Ammon's horn (tissue), 1 donor: ENCODE results near the gene BCO1.
A peak's percentile ranks its signal among the peaks of the same experiment; 100 is the strongest.

Experiments used
- DNase-seq: peaks from one replicate; pipeline ENCODE4 v3.0.0-alpha.2; 2016; ENCODE audit warnings: low spot score

Gene BCO1

DNA sequence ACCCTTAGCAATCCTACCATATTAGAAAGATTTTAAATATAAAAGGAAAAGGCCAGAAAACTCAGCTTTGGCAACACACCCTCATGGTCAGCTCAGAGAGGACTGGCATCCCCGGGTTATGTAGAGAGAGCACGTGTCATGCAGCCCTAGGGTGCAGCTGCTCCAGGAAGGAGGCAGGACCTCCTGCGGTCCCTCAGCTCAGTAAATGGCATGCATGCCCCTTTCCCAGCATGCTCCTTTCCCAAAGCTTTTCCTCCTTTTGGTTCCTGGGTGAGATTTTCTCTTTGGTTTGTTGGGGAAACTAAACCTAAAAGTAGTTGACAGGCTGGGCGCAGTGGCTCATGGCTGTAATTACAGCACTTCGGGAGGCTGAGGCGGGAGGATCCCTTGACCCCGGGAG is 80.2 kb downstream of the BCO1 start:
- DNase-seq = no peak

DNA sequence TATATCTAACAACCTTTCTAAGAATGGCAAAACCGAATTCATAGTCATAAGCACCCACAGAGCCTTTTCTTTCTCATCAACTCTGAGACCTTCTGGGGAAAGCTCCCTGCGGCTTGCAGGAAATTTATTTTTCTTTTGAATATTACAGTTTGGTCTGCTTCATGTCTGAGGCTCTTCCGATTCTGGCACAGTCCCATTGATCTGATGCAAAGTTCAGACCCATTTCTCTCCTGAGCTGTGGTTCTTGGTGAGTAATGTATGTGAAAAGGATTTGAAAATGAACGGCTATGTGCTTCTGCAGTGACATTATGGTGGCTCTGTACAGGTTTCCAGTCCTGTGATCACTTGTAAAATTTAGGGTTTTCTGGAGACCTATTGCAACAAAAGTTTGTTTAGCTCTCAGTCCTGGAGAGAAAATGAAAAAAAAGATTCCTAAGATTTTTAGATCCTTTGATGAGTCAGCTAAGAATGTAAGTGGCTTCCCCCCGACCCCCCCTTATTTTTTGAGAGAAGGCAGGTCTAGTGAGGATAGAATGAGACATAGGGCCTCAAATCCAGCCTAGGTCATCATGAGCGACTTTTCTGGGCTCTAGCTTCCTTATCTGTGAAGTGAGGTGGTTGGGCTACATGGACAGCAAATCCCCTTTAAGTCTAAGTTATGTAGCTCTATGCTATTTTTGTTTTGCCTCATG is 80.9 kb downstream of the BCO1 start:
- DNase-seq = no peak

DNA sequence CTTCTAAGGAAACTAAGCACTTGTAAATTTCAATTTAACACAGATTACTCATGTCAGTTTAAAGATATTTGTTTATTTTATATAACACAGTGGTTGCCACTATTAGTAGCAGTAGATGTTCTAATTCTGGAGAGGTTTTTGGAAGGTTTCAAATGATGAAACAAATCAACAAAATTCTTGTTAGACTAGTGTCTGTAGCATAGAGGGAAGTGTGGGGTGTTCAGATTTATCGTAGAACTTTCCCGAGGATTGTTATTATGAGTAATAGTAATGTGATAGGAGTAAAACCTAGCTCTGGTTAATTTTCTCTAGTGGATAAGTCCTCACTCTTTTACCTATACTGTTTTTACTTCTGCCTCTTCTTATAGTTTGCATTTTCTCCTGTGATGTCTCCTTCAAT is 82.5 kb downstream of the BCO1 start:
- no peak for DNase-seq

DNA sequence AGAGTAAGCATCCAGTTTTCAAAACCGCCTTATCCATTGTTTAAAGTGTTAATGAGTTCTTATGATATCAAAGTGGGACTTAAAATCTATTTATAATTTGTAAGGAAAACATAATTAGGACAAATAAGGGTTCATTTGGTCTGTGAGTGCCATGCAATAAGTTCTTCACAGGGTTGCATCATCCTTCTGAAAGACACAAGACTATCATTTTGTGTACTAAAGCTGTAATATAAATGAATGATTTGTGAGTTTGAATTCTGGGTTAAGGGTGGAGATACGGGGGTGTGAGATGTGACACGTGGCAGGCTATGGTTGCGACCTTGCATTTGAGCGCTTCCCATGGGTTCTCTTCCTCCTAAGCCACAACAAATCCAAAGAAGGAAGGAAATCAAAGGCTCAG is 83.0 kb downstream of the BCO1 start:
- no peak for DNase-seq

DNA sequence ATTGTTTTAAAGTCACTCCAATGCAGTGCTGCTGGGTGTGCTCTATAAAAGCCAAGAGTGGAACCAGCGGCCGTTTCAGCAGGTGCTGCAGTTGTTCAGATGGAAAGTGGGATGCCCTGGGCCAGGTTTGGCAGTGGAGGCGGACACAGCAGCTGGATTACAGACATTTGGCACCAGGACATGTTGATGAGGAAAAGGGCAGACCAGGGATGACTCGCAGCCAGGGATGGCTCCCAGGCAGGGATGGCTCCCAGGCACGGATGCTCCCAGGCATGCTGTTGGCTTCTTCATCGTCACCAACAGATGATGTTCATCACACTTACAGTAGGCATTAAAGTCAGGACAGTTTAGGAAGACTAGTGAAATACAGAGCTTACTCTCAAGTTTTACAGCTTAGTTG is 86.3 kb downstream of the BCO1 start:
- no peak for DNase-seq

DNA sequence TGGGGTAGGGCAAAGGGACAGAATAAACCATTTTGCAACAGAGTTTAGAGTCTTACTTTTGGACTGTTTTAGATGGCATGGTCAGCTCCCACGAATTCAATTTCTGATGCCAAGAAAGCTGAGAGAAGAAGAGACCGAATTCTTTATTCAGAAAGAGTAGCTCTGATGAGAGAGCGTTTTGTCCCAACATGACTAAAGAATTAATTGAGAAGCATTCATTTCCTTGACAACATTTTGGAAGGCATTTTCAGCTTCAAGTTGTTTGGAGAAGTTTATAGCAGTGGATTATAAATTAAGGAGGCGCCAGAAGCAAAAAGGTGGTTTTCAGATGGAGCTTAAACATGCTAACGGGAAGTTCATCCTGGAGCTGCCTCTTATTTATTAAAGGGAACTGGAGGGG is 88.5 kb downstream of the BCO1 start:
- peak; percentile 47 for DNase-seq

DNA sequence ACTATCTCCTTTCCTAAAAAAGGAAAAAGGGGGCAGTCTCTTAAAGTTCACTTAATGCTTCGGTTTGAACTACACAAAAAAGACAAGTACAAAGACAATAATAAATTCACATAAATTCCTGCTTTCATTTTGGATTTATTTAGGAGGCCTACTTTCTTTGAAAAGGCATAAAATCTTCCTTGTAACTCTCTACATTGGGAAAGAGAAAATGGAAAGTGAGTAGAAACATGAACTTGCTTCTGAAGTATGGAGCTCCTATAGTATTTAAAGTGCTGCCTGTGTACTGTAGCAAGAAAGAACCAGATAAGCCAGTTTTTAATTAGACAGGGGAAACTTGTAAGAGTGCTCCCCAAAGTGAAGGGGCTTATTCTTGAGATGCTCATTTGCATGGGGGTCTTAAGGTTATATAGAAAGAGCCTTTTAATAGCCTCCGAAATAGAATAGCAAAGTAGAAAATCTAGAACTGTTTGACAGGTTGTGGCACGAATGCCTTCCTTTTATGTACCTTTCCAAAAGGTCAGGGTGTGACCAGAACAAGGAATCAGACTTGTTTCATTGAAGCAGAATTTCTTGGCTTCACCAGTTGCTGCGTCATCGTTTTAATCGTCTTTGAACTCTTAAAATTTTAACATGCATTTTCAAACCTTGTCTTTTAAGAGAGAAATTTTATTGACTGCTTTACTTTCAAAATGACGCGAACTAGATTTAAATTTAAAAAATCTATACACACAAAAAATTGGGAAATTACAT is 89.1 kb downstream of the BCO1 start:
- no peak for DNase-seq

DNA sequence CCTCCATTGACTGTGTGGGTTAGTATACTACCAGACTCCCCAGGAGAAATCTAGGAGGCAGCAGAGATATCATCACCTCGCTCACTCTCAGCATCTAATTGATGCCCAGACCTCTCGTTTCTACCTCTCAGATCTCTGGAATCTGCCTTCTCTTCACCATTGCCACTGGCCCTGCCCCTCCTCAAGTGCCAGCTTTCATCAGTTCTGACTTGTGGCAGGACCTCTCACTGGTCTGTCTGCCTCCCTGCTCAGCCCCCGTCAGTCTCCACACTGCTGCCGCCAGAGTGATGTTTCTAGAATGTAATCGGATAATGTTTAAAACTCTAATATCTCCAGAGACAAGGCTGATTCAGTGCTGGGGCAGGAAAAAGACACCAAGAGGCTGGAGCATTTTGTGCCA is 91.5 kb downstream of the BCO1 start:
- DNase-seq = no peak

DNA sequence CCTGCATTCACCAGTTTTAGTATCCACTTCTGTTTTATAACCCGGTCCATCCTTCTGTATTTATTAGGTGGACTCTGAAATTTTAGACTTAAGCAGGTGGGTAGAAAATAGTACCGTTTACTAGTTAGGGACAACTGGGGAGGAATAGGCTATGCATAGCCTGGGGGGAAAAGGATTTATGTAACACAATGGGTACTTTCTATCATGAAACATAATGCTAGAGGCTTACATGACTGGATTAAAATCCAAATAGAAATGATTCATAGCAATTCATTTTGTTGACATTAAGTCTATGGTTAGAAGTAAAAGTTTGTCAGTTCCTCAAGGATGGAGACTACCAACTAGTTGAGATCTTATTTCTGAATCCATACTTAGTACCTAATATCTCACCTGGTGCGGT is 94.9 kb downstream of the BCO1 start:
- no peak for DNase-seq

DNA sequence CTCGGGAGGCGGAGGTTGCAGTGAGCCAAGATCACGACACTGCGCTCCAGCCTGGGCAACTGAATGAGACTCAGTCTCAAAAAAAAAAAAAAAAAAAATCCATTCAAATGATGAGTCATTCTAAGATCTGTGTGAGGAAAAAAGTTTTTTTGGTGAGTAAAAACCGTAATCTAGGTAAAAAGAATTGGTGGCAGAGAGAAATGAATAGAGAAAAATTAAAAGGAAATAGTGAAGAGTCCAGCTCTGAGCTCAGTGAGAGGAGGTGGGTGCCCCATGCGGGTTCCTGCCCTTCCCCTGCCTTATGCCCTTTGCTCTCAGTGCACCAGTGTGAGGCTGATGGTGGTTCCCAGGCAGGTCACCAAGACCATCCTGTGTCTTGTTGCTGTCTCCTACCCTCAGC is 97.2 kb downstream of the BCO1 start:
- DNase-seq = no peak

DNA sequence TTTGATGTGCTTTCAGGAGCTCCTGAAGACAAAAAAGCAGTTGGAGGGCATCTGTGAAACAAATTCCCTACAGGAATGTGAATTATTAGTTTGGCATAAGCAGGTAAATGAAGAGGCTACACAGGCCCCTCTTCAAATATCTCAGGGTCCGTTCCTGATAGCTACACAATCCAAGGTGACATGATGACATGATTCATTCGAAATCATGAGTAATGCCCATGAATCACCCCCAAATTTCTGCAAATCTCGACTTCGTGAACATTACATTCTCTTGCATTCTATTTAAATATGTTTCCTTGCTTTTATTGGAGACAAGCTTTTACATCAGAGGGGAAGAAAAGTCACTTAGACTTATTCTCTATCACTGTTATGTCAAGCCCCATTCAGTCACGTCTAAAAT is 98.6 kb downstream of the BCO1 start:
- no peak for DNase-seq
